Upper lobe of left lung (tissue), 6 donors: ENCODE measurements around the gene ZNF778. TPM values are rescaled to one million over a fixed set of nuclear protein-coding genes. Genes with fewer than 3 reads are reported as not detected.

Experiments
- ATAC-seq, 2 donors: fragments of 200-7000 bp; cut with Tn5 transposase; one replicate each; pipeline ENCODE4 v1.9.1; 2022; ENCODE audit warnings: mild to moderate bottlenecking in 2 of 2, moderate library complexity in 2 of 2; ENCODE audit not compliant: low FRiP score in 2 of 2
- DNase-seq, 2 donors: peaks; one replicate each; pipeline ENCODE4 v3.0.0-alpha.2; 2019 to 2020
- H3K27ac ChIP-seq, 4 donors: fragments of 200-600 bp; sonication (generic); one replicate each; pipeline ENCODE4 v1.5.1; 2016 to 2019
- H3K27me3 ChIP-seq, 4 donors: fragments of 200-600 bp; sonication (generic); one replicate each; pipeline ENCODE4 v1.5.1; 2017 to 2019
- H3K36me3 ChIP-seq, 4 donors: fragments of 200-600 bp; sonication (generic); one replicate each; pipeline ENCODE4 v1.5.1; 2016 to 2019
- H3K4me1 ChIP-seq, 4 donors: fragments of 200-600 bp; sonication (generic); one replicate each; pipeline ENCODE4 v1.5.1; 2018 to 2019
- H3K4me3 ChIP-seq, 4 donors: fragments of 200-600 bp; sonication (generic); one replicate each; pipeline ENCODE4 v1.5.1; 2017 to 2019; ENCODE audit warnings: mild to moderate bottlenecking in 2 of 4, moderate library complexity in 1 of 4
- H3K9me3 ChIP-seq, 4 donors: fragments of 200-600 bp; sonication (generic); one replicate each; pipeline ENCODE4 v1.5.1; 2018 to 2019
- CTCF ChIP-seq, 6 experiments: fragments of 450-650 bp in 4 of 6; fragments of 200-600 bp in 2 of 6; sonication (generic) in 2 of 6; IDR thresholded peaks; one replicate each; pipeline ENCODE4 v1.5.1; 2016 to 2019; ENCODE audit warnings: antibody characterized with exemption in 6 of 6
- EP300 ChIP-seq, 4 donors: sonication (generic); formaldehyde crosslinking; IDR thresholded peaks; one replicate each; pipeline ENCODE4 v1.5.1; 2017; ENCODE audit warnings: antibody characterized with exemption in 4 of 4, control low read depth in 2 of 4
- POLR2A ChIP-seq, 4 donors: fragments of 450-650 bp; IDR thresholded peaks; one replicate each; pipeline ENCODE4 v1.5.1; 2016 to 2017; ENCODE audit warnings: antibody characterized with exemption in 4 of 4, mild to moderate bottlenecking in 2 of 4
- POLR2AphosphoS5 ChIP-seq, 2 donors: sonication (generic); formaldehyde crosslinking; IDR thresholded peaks; one replicate each; pipeline ENCODE4 v1.5.1; 2017; ENCODE audit warnings: antibody characterized with exemption in 2 of 2
- WGBS, 2 donors: methylation state at CpG; one replicate each; pipeline ENCODE4 v1.1.5; 2017 to 2018; 5-methylcytosine and 5-hydroxymethylcytosine counted together
- total RNA-seq, 6 donors: library from RNA; depleted of rRNA in 4 of 6; stranded (reverse); fragments of >200 nt in 4 of 6; gene quantifications; one replicate each; pipeline versions ENCODE4 v1.1.0 to v1.2.1, GENCODE V29; 2016 to 2021
- donor health status: DM: no; HTN: no; CAD: no; lungs with moderate emphysema.
- donor health status: DM: no; HTN: yes; CAD: no; lungs with severe emphysema.

Gene ZNF778
- total RNA-seq, 6 donors from 2014 or later, result 12.3 to 50.1 (median 17.7) TPM

GRCh38 chr16:89272631-89273030 lies 55.1 kb downstream of the ZNF778 start:
- Histone ChIP-seq H3K36me3 (peaks cover 24 to 91% (median 79%) of the 10 kb centered on the region in 4 donors), H3K27me3 (no peaks in the 10 kb centered on the region), H3K4me1 (no peaks in the 10 kb centered on the region), H3K4me3 (no peak overlapping the region), H3K27ac (no peak overlapping the region), H3K9me3 (no peaks in the 10 kb centered on the region)
- no peak for TF ChIP-seq EP300 (IDR thresholded peaks at IDR 0.05)
- no peak for TF ChIP-seq POLR2A (IDR thresholded peaks at IDR 0.05)
- TF ChIP-seq CTCF (IDR thresholded peaks at IDR 0.05), result no peak
- WGBS, 2 donors, result 95 to 97% methylated on average over 6 of the region's 6 CpGs
- ATAC-seq (no peak), DNase-seq (no peak)

GRCh38 chr16:89273741-89274472 lies 56.4 kb downstream of the ZNF778 start:
- H3K36me3 ChIP-seq, result peaks cover 24 to 99% (median 87%) of the 10 kb centered on the region in 4 donors
- TF ChIP-seq CTCF (IDR thresholded peaks at IDR 0.05) (no peak), POLR2AphosphoS5 (IDR thresholded peaks at IDR 0.05) (no peak), POLR2A (IDR thresholded peaks at IDR 0.05) (no peak), EP300 (IDR thresholded peaks at IDR 0.05) (no peak)
- H3K4me1 ChIP-seq, result no peaks in the 10 kb centered on the region
- no peaks in the 10 kb centered on the region for H3K9me3 ChIP-seq
- H3K27me3 ChIP-seq, result no peaks in the 10 kb centered on the region
- H3K4me3 ChIP-seq, result no peak overlapping the region
- no peak overlapping the region for H3K27ac ChIP-seq
- WGBS, 2 donors, result 93 to 99% methylated on average over 10 to 19 of the region's 19 CpGs
- no peak for ATAC-seq
- DNase-seq, result no peak

DNA sequence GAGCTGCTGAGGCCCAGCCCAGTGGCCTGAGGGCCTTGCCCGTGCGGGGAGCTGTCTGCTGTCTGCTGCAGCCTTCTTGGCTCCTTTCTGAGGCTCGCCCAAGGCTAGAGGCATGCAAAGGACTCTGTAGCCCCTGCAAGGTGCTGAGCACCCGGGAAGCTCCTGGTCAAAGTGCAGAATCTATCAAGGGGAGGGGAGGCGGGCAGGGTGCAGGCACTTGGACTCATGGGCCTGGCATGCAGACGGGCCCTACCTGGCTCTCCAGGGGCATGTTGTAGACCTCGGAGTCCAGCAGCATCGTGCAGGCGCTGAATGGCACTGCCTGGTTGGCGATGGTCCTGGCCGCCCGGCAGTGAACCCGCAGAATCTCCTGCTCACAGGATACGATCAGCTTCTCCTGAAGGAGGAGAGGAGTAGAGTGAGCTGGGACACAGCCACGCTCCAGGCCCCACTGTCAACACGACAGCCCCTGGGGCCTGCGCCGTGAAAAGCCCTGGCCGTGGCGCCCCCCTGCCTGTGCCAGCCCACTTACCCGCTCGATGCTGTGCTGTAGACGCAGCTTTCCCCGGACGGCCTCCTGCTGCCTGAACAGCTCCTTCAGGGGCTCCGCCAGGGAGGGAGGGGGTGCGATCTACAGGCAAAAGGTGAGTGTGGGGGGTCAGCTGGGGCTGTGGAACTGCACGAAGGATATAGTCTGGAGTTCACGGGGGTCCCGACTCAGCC lies 57.2 kb downstream of the ZNF778 start:
- Histone ChIP-seq H3K36me3 (peaks cover 24 to 96% (median 82%) of the 10 kb centered on the region in 4 donors), H3K4me1 (no peaks in the 10 kb centered on the region), H3K4me3 (no peak overlapping the region), H3K9me3 (no peaks in the 10 kb centered on the region), H3K27me3 (no peaks in the 10 kb centered on the region), H3K27ac (no peak overlapping the region)
- no peak for ATAC-seq
- DNase-seq, result no peak
- 93 to 98% methylated on average over 14 to 28 of the region's 30 CpGs for WGBS, 2 donors
- no peak for TF ChIP-seq POLR2A (IDR thresholded peaks at IDR 0.05)
- TF ChIP-seq EP300 (IDR thresholded peaks at IDR 0.05), result no peak
- TF ChIP-seq CTCF (IDR thresholded peaks at IDR 0.05), result no peak
- no peak for TF ChIP-seq POLR2AphosphoS5 (IDR thresholded peaks at IDR 0.05)

DNA sequence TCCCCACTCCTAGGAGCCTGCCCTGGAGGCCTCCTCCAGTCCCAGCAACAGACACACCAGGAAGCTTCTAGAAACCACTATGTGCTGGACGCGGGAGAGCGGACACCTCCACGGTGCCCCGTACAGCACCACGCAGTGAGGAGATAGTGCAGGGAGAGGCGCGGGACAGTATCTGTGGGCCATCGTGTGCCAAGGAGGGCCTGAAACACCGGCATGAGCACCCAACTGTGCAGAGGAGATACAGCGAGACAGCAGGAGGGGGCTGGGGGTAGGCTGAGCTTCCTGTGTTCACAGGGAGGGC lies 57.7 kb downstream of the ZNF778 start:
- DNase-seq (no peak), ATAC-seq (no peak)
- H3K27ac ChIP-seq, result no peak overlapping the region
- no peaks in the 10 kb centered on the region for H3K9me3 ChIP-seq
- TF ChIP-seq POLR2A (IDR thresholded peaks at IDR 0.05) (no peak), EP300 (IDR thresholded peaks at IDR 0.05) (no peak), CTCF (IDR thresholded peaks at IDR 0.05) (no peak), POLR2AphosphoS5 (IDR thresholded peaks at IDR 0.05) (no peak)
- 95 to 100% methylated on average over 3 to 11 of the region's 11 CpGs for WGBS, 2 donors
- no peak overlapping the region for H3K4me3 ChIP-seq
- H3K27me3 ChIP-seq, result no peaks in the 10 kb centered on the region
- H3K36me3 ChIP-seq, result peaks cover 20 to 96% (median 82%) of the 10 kb centered on the region in 4 donors
- H3K4me1 ChIP-seq, result no peaks in the 10 kb centered on the region
